Liver (tissue), 9 donors: ENCODE results near the gene CDH6. TPM values are rescaled to one million over a fixed set of nuclear protein-coding genes. Genes with fewer than 3 reads are reported as not detected.

Experiments used
- DNase-seq: peaks from one replicate; pipeline ENCODE4 v3.0.0-alpha.2; 2017; ENCODE audit warnings: low spot score
- H3K27ac ChIP-seq, 2 donors: one replicate each; pipeline ENCODE4 v1.7.0; 2013; ENCODE audit warnings: inconsistent platforms in 2 of 2, low read length in 2 of 2, control low read depth in 1 of 2, low read depth in 1 of 2, mild to moderate bottlenecking in 1 of 2
- H3K27me3 ChIP-seq, 4 donors: one replicate each; pipeline versions ENCODE4 v1.6.1 to v1.7.0; 2013; ENCODE audit warnings: low read length in 3 of 4, inconsistent platforms in 1 of 4, mild to moderate bottlenecking in 1 of 4, moderate library complexity in 1 of 4; ENCODE audit not compliant: control insufficient read depth in 4 of 4, insufficient read depth in 4 of 4
- H3K36me3 ChIP-seq, 4 donors: one replicate each; pipeline versions ENCODE4 v1.6.1 to v1.7.0; 2013; ENCODE audit warnings: low read length in 3 of 4, mild to moderate bottlenecking in 3 of 4, low read depth in 1 of 4, moderate library complexity in 1 of 4; ENCODE audit not compliant: control insufficient read depth in 4 of 4, insufficient read depth in 3 of 4
- H3K4me1 ChIP-seq, 4 donors: one replicate each; pipeline versions ENCODE4 v1.6.1 to v1.7.0; 2013; ENCODE audit warnings: low read length in 3 of 4, mild to moderate bottlenecking in 3 of 4, moderate library complexity in 1 of 4; ENCODE audit not compliant: control insufficient read depth in 4 of 4, insufficient read depth in 4 of 4
- H3K4me3 ChIP-seq, 3 donors: one replicate each; pipeline versions ENCODE4 v1.6.1 to v1.7.0; 2013; ENCODE audit warnings: low read length in 3 of 3, control low read depth in 1 of 3, low read depth in 1 of 3, mild to moderate bottlenecking in 1 of 3
- H3K9ac ChIP-seq, 2 donors: one replicate each; pipeline ENCODE4 v1.7.0; 2013; ENCODE audit warnings: low read length in 2 of 2, mild to moderate bottlenecking in 2 of 2, moderate library complexity in 2 of 2, control low read depth in 1 of 2, low read depth in 1 of 2
- H3K9me3 ChIP-seq, 4 donors: one replicate each; pipeline versions ENCODE4 v1.6.1 to v1.7.0; 2013; ENCODE audit warnings: low read length in 3 of 4; ENCODE audit not compliant: control insufficient read depth in 4 of 4
- EGR1 ChIP-seq, 2 donors: IDR thresholded peaks; 2 replicates each; pipeline ENCODE4 v1.6.1; 2016 to 2018; ENCODE audit warnings: antibody characterized with exemption in 2 of 2, low read depth in 2 of 2
- FOXA1 ChIP-seq: IDR thresholded peaks from 2 replicates; pipeline ENCODE4 v1.6.1; 2016; ENCODE audit warnings: antibody characterized with exemption
- FOXA2 ChIP-seq: IDR thresholded peaks from 2 replicates; pipeline ENCODE4 v1.6.1; 2016; ENCODE audit warnings: antibody characterized with exemption
- GABPA ChIP-seq, 2 donors: IDR thresholded peaks in 1 of 2; conservative IDR thresholded peaks in 1 of 2; 2 replicates each; pipeline ENCODE4 v1.6.1; 2016; ENCODE audit warnings: antibody characterized with exemption in 2 of 2, mild to moderate bottlenecking in 1 of 2, moderate library complexity in 1 of 2
- HNF4A ChIP-seq, 2 donors: conservative IDR thresholded peaks; 2 replicates each; pipeline ENCODE4 v1.6.1; 2016; ENCODE audit warnings: antibody characterized with exemption in 2 of 2, mild to moderate bottlenecking in 2 of 2
- HNF4G ChIP-seq: IDR thresholded peaks from 2 replicates; pipeline ENCODE4 v1.6.1; 2016; ENCODE audit warnings: antibody characterized with exemption
- JUND ChIP-seq, 2 donors: IDR thresholded peaks; 2 replicates each; pipeline ENCODE4 v1.6.1; 2016; ENCODE audit warnings: antibody characterized with exemption in 2 of 2
- NR2F2 ChIP-seq: IDR thresholded peaks from 2 replicates; pipeline ENCODE4 v1.6.1; 2016; ENCODE audit warnings: antibody characterized with exemption
- RAD21 ChIP-seq, 2 donors: IDR thresholded peaks; 2 replicates each; pipeline ENCODE4 v1.6.1; 2016; ENCODE audit warnings: antibody characterized with exemption in 2 of 2, mild to moderate bottlenecking in 2 of 2
- RXRA ChIP-seq, 2 donors: IDR thresholded peaks; 2 replicates each; pipeline ENCODE4 v1.6.1; 2017 to 2018; ENCODE audit warnings: antibody characterized with exemption in 2 of 2, mild to moderate bottlenecking in 1 of 2
- SP1 ChIP-seq: IDR thresholded peaks from 2 replicates; pipeline ENCODE4 v1.6.1; 2018; ENCODE audit warnings: antibody characterized with exemption, mild to moderate bottlenecking
- TAF1 ChIP-seq: conservative IDR thresholded peaks from 2 replicates; pipeline ENCODE4 v1.6.1; 2016; ENCODE audit warnings: antibody characterized with exemption, mild to moderate bottlenecking
- YY1 ChIP-seq: IDR thresholded peaks from 2 replicates; pipeline ENCODE4 v1.6.1; 2016; ENCODE audit warnings: antibody characterized with exemption, mild to moderate bottlenecking
- ZBTB33 ChIP-seq: IDR thresholded peaks from 2 replicates; pipeline ENCODE4 v1.6.1; 2016; ENCODE audit warnings: antibody characterized with exemption
- WGBS: extraction: QIAGEN DNeasy Blood & Tissue Kit; methylation state at CpG from one replicate; pipeline ENCODE4 v1.1.7; 2013; 5-methylcytosine and 5-hydroxymethylcytosine counted together
- polyA plus RNA-seq, 2 donors: library from polyadenylated mRNA; stranded (reverse) in 1 of 2; unstranded in 1 of 2; fragments of 200-250 nt in 1 of 2; fragments of >200 nt in 1 of 2; fragmentation: Nextera tagmentation in 1 of 2; extraction: Ambion mirVana in 1 of 2; gene quantifications; one replicate each; pipeline versions ENCODE4 v1.2.1 to v1.2.3, GENCODE V29; 2013 to 2015
- total RNA-seq, 2 donors: library from RNA; depleted of rRNA; stranded (reverse); fragments of >200 nt; gene quantifications; one replicate each; pipeline ENCODE4 v1.2.3, GENCODE V29; 2014
- TF ChIP-seq, protein P1 (sequence below): IDR thresholded peaks from 2 replicates; pipeline ENCODE4 v1.6.1; 2016; ENCODE audit warnings: antibody characterized with exemption
- TF ChIP-seq, protein P2 (sequence below): fragments of 150-350 bp; IDR thresholded peaks from 2 replicates; pipeline ENCODE4 v1.5.1; 2017; ENCODE audit warnings: improper control_type of control experiment, low read depth, low read length; ENCODE audit not compliant: missing input control
- TF ChIP-seq, protein P3 (sequence below): IDR thresholded peaks from 2 replicates; pipeline ENCODE4 v1.6.1; 2016; ENCODE audit warnings: antibody characterized with exemption
- TF ChIP-seq, protein P4 (sequence below): IDR thresholded peaks from 2 replicates; pipeline ENCODE4 v1.6.1; 2016; ENCODE audit warnings: antibody characterized with exemption, mild to moderate bottlenecking
- donor health status: healthy.
- donor health status: healthy.
- donor health status: healthy.
- donor health status: healthy.
- donor health status: healthy.

The CDH6 gene
- total and polyA plus RNA-seq, 4 donors: 0.18 to 3.7 (median 0.84) TPM

DNA sequence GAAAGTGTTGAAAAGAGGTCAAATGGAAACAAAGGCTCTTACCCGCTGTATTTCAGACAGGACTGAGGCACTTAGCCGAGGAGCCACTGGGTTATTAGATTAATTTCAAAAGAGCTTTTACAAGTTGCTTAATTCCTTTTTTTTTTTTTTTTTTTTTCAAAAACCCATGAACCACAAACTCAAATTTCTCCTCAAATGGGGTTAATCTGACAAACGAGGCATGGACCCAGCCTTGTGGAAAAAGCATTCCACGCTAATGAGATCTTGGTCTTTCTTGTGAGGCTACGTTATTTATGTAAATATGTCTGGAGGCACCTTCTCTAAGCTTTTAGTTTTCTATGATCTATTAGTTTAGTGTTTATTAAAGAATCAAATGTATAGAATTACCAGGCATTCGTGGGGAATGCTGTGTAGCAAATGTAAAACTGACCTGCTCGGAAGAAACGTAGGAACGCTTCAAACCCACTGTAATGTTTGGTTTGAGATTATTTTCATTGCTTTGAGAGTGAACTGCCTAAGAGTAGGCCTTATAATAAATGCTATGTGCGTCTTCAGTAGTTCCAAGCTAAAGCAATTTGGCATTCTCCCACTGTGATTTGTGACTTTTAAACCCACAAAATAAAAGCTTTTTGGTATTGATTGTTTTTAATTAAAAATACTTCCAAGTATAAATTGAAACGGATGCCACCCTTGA lies 134.7 kb downstream of the CDH6 start:
- Histone ChIP-seq H3K9me3 (no peaks in the 10 kb centered on the region), H3K27ac (no peak overlapping the region), H3K36me3 (no peaks in the 10 kb centered on the region), H3K27me3 (peaks cover 0 to 6% (median 0%) of the 10 kb centered on the region in 4 donors), H3K4me3 (no peak overlapping the region), H3K9ac (no peak overlapping the region), H3K4me1 (no peaks in the 10 kb centered on the region)
- TF ChIP-seq YY1 (no peak), EGR1 (IDR thresholded peaks at IDR 0.05; ENCODE audit: low read depth in 2 of 2) (no peak), ZBTB33 (no peak), FOXA1 (no peak), RAD21 (IDR thresholded peaks at IDR 0.05) (no peak), GABPA (IDR thresholded peaks at IDR 0.05 in 1 of 2, conservative IDR thresholded peaks at IDR 0.05 in 1 of 2) (no peak), SP1 (no peak), JUND (IDR thresholded peaks at IDR 0.05) (no peak), RXRA (IDR thresholded peaks at IDR 0.05) (no peak)
- TF ChIP-seq, protein P1, sequence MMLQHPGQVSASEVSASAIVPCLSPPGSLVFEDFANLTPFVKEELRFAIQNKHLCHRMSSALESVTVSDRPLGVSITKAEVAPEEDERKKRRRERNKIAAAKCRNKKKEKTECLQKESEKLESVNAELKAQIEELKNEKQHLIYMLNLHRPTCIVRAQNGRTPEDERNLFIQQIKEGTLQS: no peak
- WGBS: 75% methylated on average over 11 of the region's 11 CpGs
- no peak for DNase-seq

- H3K9me3 ChIP-seq: no peaks in the 10 kb centered on the region
- H3K36me3 ChIP-seq: no peaks in the 10 kb centered on the region
- H3K27me3 ChIP-seq: peaks cover 0 to 4% (median 0%) of the 10 kb centered on the region in 4 donors
- TF ChIP-seq RXRA (IDR thresholded peaks at IDR 0.05) (no peak), FOXA2 (no peak), FOXA1 (no peak), JUND (IDR thresholded peaks at IDR 0.05) (no peak), YY1 (no peak), SP1 (no peak), HNF4G (no peak), RAD21 (IDR thresholded peaks at IDR 0.05) (no peak), NR2F2 (no peak), EGR1 (IDR thresholded peaks at IDR 0.05; ENCODE audit: low read depth in 2 of 2) (no peak), TAF1 (no peak), GABPA (IDR thresholded peaks at IDR 0.05 in 1 of 2, conservative IDR thresholded peaks at IDR 0.05 in 1 of 2) (no peak), ZBTB33 (no peak), HNF4A (conservative IDR thresholded peaks at IDR 0.05) (no peak)
- TF ChIP-seq, protein P2, sequence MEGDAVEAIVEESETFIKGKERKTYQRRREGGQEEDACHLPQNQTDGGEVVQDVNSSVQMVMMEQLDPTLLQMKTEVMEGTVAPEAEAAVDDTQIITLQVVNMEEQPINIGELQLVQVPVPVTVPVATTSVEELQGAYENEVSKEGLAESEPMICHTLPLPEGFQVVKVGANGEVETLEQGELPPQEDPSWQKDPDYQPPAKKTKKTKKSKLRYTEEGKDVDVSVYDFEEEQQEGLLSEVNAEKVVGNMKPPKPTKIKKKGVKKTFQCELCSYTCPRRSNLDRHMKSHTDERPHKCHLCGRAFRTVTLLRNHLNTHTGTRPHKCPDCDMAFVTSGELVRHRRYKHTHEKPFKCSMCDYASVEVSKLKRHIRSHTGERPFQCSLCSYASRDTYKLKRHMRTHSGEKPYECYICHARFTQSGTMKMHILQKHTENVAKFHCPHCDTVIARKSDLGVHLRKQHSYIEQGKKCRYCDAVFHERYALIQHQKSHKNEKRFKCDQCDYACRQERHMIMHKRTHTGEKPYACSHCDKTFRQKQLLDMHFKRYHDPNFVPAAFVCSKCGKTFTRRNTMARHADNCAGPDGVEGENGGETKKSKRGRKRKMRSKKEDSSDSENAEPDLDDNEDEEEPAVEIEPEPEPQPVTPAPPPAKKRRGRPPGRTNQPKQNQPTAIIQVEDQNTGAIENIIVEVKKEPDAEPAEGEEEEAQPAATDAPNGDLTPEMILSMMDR: no peak
- TF ChIP-seq, protein P3, sequence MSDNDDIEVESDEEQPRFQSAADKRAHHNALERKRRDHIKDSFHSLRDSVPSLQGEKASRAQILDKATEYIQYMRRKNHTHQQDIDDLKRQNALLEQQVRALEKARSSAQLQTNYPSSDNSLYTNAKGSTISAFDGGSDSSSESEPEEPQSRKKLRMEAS: no peak
- TF ChIP-seq, protein P4, sequence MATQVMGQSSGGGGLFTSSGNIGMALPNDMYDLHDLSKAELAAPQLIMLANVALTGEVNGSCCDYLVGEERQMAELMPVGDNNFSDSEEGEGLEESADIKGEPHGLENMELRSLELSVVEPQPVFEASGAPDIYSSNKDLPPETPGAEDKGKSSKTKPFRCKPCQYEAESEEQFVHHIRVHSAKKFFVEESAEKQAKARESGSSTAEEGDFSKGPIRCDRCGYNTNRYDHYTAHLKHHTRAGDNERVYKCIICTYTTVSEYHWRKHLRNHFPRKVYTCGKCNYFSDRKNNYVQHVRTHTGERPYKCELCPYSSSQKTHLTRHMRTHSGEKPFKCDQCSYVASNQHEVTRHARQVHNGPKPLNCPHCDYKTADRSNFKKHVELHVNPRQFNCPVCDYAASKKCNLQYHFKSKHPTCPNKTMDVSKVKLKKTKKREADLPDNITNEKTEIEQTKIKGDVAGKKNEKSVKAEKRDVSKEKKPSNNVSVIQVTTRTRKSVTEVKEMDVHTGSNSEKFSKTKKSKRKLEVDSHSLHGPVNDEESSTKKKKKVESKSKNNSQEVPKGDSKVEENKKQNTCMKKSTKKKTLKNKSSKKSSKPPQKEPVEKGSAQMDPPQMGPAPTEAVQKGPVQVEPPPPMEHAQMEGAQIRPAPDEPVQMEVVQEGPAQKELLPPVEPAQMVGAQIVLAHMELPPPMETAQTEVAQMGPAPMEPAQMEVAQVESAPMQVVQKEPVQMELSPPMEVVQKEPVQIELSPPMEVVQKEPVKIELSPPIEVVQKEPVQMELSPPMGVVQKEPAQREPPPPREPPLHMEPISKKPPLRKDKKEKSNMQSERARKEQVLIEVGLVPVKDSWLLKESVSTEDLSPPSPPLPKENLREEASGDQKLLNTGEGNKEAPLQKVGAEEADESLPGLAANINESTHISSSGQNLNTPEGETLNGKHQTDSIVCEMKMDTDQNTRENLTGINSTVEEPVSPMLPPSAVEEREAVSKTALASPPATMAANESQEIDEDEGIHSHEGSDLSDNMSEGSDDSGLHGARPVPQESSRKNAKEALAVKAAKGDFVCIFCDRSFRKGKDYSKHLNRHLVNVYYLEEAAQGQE: no peak
- TF ChIP-seq, protein P1: no peak
- H3K4me1 ChIP-seq: no peaks in the 10 kb centered on the region
- H3K27ac ChIP-seq: no peak overlapping the region
- H3K4me3 ChIP-seq: no peak overlapping the region
- 88% methylated on average over 2 of the region's 2 CpGs for WGBS
- no peak overlapping the region for H3K9ac ChIP-seq
- DNase-seq: no peak
Measured at GRCh38 chr5:31329715-31330114, 136.2 kb downstream of the CDH6 start.
